CD14-positive monocyte (primary cell): ENCODE data around the gene DGKI. TPM values are rescaled to one million over a fixed set of nuclear protein-coding genes. Genes with fewer than 3 reads are reported as not detected.

Experiments used
- DNase-seq, 3 donors: peaks; one replicate each; pipeline ENCODE4 v3.0.0-alpha.2; 2011 to 2022
- H2AFZ ChIP-seq: 2 replicates; pipeline ENCODE4 v1.6.0; 2012; ENCODE audit warnings: mild to moderate bottlenecking, low read depth, low read length, inconsistent platforms; ENCODE audit not compliant: insufficient read depth, poor library complexity, severe bottlenecking
- H3K27ac ChIP-seq, 2 donors: 1 replicate in 1 of 2; 2 replicates in 1 of 2; pipeline ENCODE4 v1.5.1; 2012 to 2013; ENCODE audit warnings: low read length in 2 of 2, control low read depth in 1 of 2, inconsistent platforms in 1 of 2, low read depth in 1 of 2, mild to moderate bottlenecking in 1 of 2
- H3K27me3 ChIP-seq, 2 donors: one replicate each; pipeline versions ENCODE4 v1.6.0 to v1.6.1; 2011 to 2013; ENCODE audit warnings: low read length in 2 of 2; ENCODE audit not compliant: control insufficient read depth in 2 of 2, insufficient read depth in 2 of 2
- H3K36me3 ChIP-seq, 2 donors: replicated peaks in 1 of 2; 1 replicate in 1 of 2; 2 replicates in 1 of 2; pipeline versions ENCODE4 v1.5.1 to v1.6.1; 2012 to 2013; ENCODE audit warnings: low read length in 2 of 2, control low read depth in 1 of 2, inconsistent platforms in 1 of 2, mild to moderate bottlenecking in 1 of 2; ENCODE audit not compliant: insufficient read depth in 2 of 2, control insufficient read depth in 1 of 2
- H3K4me1 ChIP-seq, 2 donors: 1 replicate in 1 of 2; 2 replicates in 1 of 2; pipeline versions ENCODE4 v1.5.1 to v1.6.1; 2012 to 2013; ENCODE audit warnings: low read length in 2 of 2, control low read depth in 1 of 2, inconsistent platforms in 1 of 2, mild to moderate bottlenecking in 1 of 2, moderate library complexity in 1 of 2; ENCODE audit not compliant: insufficient read depth in 2 of 2, control insufficient read depth in 1 of 2
- H3K4me2 ChIP-seq: replicated peaks from 2 replicates; pipeline ENCODE3; 2012; ENCODE audit warnings: low read length, moderate library complexity, mild to moderate bottlenecking; ENCODE audit not compliant: poor library complexity, severe bottlenecking; ENCODE audit errors: extremely low read depth
- H3K4me3 ChIP-seq, 3 experiments: fragments of 200-600 bp in 1 of 3; sonication (generic) in 1 of 3; replicated peaks in 1 of 3; 1 replicate in 2 of 3; 2 replicates in 1 of 3; pipeline ENCODE4 v1.5.1; 2011 to 2013; ENCODE audit warnings: low read length in 3 of 3, mild to moderate bottlenecking in 3 of 3, control low read depth in 2 of 3, low read depth in 2 of 3, inconsistent platforms in 1 of 3, moderate library complexity in 1 of 3
- H3K79me2 ChIP-seq: 2 replicates; pipeline ENCODE4 v1.6.0; 2012; ENCODE audit warnings: mild to moderate bottlenecking, control low read depth, inconsistent platforms, low read length, moderate library complexity; ENCODE audit not compliant: insufficient read depth
- H3K9ac ChIP-seq: 2 replicates; pipeline ENCODE4 v1.6.0; 2017; ENCODE audit warnings: low read length, mild to moderate bottlenecking; ENCODE audit not compliant: insufficient read depth, poor library complexity, severe bottlenecking
- H3K9me3 ChIP-seq, 2 donors: replicated peaks in 1 of 2; 1 replicate in 1 of 2; 2 replicates in 1 of 2; pipeline versions ENCODE4 v1.5.1 to v1.6.1; 2012 to 2013; ENCODE audit warnings: low read length in 2 of 2, control low read depth in 1 of 2; ENCODE audit not compliant: control insufficient read depth in 1 of 2, insufficient read depth in 1 of 2
- H4K20me1 ChIP-seq: 2 replicates; pipeline ENCODE4 v1.6.0; 2012; ENCODE audit warnings: mild to moderate bottlenecking, low read length, control low read depth, moderate library complexity; ENCODE audit not compliant: insufficient read depth
- H3K27ac Mint-ChIP-seq, 7 donors: one replicate each; pipeline ENCODE4 v1.8.0; 2020; ENCODE audit warnings: mild to moderate bottlenecking in 7 of 7, mixed read lengths in 7 of 7, moderate library complexity in 6 of 7, inconsistent platforms in 2 of 7
- H3K27me3 Mint-ChIP-seq, 3 donors: one replicate each; pipeline ENCODE4 v1.8.0; 2021 to 2022; ENCODE audit warnings: low read depth in 3 of 3, mild to moderate bottlenecking in 3 of 3, mixed read lengths in 3 of 3, moderate library complexity in 3 of 3, inconsistent platforms in 1 of 3
- H3K36me3 Mint-ChIP-seq, 2 donors: one replicate each; pipeline ENCODE4 v1.8.0; 2020; ENCODE audit warnings: mixed read lengths in 2 of 2, inconsistent platforms in 1 of 2, mild to moderate bottlenecking in 1 of 2
- H3K4me1 Mint-ChIP-seq: one replicate; pipeline ENCODE4 v1.8.0; 2020; ENCODE audit warnings: mild to moderate bottlenecking, mixed read lengths
- H3K4me3 Mint-ChIP-seq, 2 donors: one replicate each; pipeline ENCODE4 v1.8.0; 2020; ENCODE audit warnings: mild to moderate bottlenecking in 2 of 2, mixed read lengths in 2 of 2, moderate library complexity in 1 of 2
- H3K9me3 Mint-ChIP-seq, 7 donors: one replicate each; pipeline ENCODE4 v1.8.0; 2020 to 2022; ENCODE audit warnings: mixed read lengths in 7 of 7, mild to moderate bottlenecking in 6 of 7, moderate library complexity in 6 of 7, inconsistent platforms in 2 of 7
- WGBS: methylation state at CpG from one replicate; pipeline ENCODE4 v1.1.5; 2013; ENCODE audit warnings: missing lambda C conversion rate; ENCODE audit not compliant: insufficient coverage; 5-methylcytosine and 5-hydroxymethylcytosine counted together
- intact Hi-C, 2 donors: fragments of 100-400 bp; cut with micrococcal nuclease; formaldehyde crosslinking; loops; one replicate each; pipeline versions ENCODE4 v1.15.0 to v1.15.1; 2023
- polyA plus RNA-seq, 3 donors: library from polyadenylated mRNA; depleted of rRNA in 1 of 3; unstranded in 2 of 3; stranded (reverse) in 1 of 3; fragments of 300-500 nt in 2 of 3; fragments of >200 nt in 1 of 3; fragmentation: Illumina TruSeq in 2 of 3; gene quantifications; 1 replicate in 2 of 3; 2 replicates in 1 of 3; pipeline ENCODE4 v1.2.3, GENCODE V29; 2012 to 2021
- TF ChIP-seq, protein P1 (sequence below): fragments of 200-600 bp; IDR thresholded peaks from one replicate; pipeline ENCODE4 v1.8.0; 2022; ENCODE audit warnings: antibody characterized with exemption, mild to moderate bottlenecking

Gene DGKI
- polyA plus RNA-seq, 3 donors: not detected

DNA sequence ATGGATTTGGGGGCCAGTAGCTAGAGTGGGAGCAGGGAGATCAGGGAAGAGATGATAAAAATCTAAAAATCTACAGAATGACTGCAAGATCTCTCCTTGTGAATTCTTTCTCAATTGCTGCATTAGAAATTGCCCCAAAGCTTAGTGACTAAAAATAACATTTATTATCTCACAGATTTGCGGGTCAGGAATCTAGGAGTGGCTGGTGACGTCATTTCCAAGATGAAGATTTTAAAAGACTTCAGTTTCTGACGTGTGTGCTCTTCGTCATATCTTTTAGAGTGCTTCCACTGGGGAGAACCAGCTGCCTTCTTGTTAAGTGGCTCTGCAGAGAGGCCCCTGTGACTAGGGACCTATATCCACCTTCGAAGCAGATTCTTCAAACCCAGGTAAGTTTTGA lies 112.6 kb downstream of the DGKI start:
- Histone ChIP-seq H3K9ac (no peak overlapping the region), H3K9me3 (no peaks in the 10 kb centered on the region), H3K27me3 (no peaks in the 10 kb centered on the region), H3K79me2 (no peaks in the 10 kb centered on the region), H4K20me1 (no peaks in the 10 kb centered on the region), H3K27ac (no peak overlapping the region), H3K36me3 (no peaks in the 10 kb centered on the region), H3K4me1 (no peaks in the 10 kb centered on the region), H2AFZ (no peak overlapping the region), H3K4me2 (no peak overlapping the region), H3K4me3 (no peak overlapping the region)
- Mint-ChIP-seq H3K4me3 (no peak overlapping the region), H3K9me3 (peaks cover 0 to 3% (median 0%) of the 10 kb centered on the region in 7 donors), H3K4me1 (no peaks in the 10 kb centered on the region), H3K27me3 (peaks cover 0 to 4% (median 3%) of the 10 kb centered on the region in 3 donors), H3K36me3 (no peaks in the 10 kb centered on the region), H3K27ac (no peak overlapping the region)
- WGBS: 89% methylated on average over 4 of the region's 5 CpGs
- TF ChIP-seq, protein P1, sequence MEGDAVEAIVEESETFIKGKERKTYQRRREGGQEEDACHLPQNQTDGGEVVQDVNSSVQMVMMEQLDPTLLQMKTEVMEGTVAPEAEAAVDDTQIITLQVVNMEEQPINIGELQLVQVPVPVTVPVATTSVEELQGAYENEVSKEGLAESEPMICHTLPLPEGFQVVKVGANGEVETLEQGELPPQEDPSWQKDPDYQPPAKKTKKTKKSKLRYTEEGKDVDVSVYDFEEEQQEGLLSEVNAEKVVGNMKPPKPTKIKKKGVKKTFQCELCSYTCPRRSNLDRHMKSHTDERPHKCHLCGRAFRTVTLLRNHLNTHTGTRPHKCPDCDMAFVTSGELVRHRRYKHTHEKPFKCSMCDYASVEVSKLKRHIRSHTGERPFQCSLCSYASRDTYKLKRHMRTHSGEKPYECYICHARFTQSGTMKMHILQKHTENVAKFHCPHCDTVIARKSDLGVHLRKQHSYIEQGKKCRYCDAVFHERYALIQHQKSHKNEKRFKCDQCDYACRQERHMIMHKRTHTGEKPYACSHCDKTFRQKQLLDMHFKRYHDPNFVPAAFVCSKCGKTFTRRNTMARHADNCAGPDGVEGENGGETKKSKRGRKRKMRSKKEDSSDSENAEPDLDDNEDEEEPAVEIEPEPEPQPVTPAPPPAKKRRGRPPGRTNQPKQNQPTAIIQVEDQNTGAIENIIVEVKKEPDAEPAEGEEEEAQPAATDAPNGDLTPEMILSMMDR: no peak
- intact Hi-C loops: no loop called here
- no peak for DNase-seq

GRCh38 chr7:137732168-137732567 lies 114.6 kb downstream of the DGKI start:
- Mint-ChIP-seq H3K9me3 (peaks cover 0 to 3% (median 0%) of the 10 kb centered on the region in 7 donors), H3K4me1 (no peaks in the 10 kb centered on the region), H3K4me3 (no peak overlapping the region), H3K27ac (no peak overlapping the region), H3K27me3 (peaks cover 0 to 3% (median 1%) of the 10 kb centered on the region in 3 donors), H3K36me3 (no peaks in the 10 kb centered on the region)
- no peak overlapping the region for H3K4me2 ChIP-seq
- no peak for DNase-seq
- H4K20me1 ChIP-seq: no peaks in the 10 kb centered on the region
- no peak overlapping the region for H3K9ac ChIP-seq
- no peaks in the 10 kb centered on the region for H3K36me3 ChIP-seq
- no peak overlapping the region for H3K27ac ChIP-seq
- no peaks in the 10 kb centered on the region for H3K79me2 ChIP-seq
- no peaks in the 10 kb centered on the region for H3K4me1 ChIP-seq
- H2AFZ ChIP-seq: no peak overlapping the region
- no CpG with 5 or more reads among the region's 2 CpGs for WGBS
- no peak overlapping the region for H3K4me3 ChIP-seq
- no peaks in the 10 kb centered on the region for H3K27me3 ChIP-seq
- TF ChIP-seq, protein P1: no peak
- H3K9me3 ChIP-seq: no peaks in the 10 kb centered on the region
- intact Hi-C loops: no loop called here
